ENCODE data around the gene DNLZ.

DNLZ gene

DNA sequence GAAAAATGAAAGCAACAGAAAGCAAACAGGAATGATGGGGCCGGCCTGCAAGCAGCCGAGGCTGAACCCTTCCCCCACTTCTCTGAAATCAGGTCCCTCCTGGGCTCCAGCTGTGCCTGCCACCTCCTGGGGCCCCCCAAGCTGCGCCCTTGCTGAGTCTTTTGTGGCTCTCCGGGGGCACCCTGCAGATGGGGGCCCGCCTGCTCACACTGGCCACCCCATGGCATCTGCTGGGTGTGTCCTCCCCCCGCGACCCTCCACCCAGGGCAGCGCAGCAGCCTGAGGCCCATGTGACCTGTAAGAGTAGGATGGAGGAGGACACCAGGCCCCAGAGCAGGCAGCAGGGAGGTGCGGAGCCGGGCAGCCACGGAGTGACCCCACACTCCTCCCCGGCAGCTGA, 30.5 kb downstream of the DNLZ start:
- Histone ChIP-seq H3K27me3 (ENCODE audit: control insufficient read depth, insufficient read depth, low read length) (no peaks in the 10 kb centered on the region), H3K9ac (ENCODE audit: low read length) (no peak overlapping the region), H3K27ac (ENCODE audit: low read depth, low read length) (no peak overlapping the region), H3K4me3 (ENCODE audit: low read length) (no peak overlapping the region), H3K36me3 (ENCODE audit: control insufficient read depth, insufficient read depth, low read length) (no peaks in the 10 kb centered on the region), H3K4me1 (ENCODE audit: control insufficient read depth, insufficient read depth, low read length) (peaks cover 13% of the 10 kb centered on the region)

DNA sequence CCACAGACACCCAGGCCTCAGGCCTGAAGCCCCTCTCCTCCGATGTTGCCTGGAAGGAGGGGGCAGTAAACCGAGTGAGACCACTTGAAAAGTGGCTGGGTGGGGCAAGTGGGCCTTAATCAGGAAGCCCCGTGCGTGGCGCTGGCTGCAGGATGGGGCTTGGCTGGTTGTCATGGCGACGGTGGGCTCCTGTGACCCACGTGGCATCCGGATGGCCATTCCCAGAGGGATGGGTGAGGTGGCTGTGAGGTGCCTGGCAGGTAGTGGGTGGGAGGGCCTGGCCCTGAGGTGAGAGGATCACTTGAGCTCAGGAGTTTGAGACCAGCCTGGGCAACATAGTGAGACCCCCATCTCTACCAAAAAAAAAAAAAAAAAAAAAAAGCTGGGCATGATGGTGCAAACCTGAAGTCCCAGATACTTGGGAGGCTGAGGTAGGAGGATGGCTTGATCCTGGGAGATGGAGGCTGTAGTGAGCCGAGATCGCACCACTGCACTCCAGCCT, 31.0 kb downstream of the DNLZ start:
- Histone ChIP-seq H3K36me3 (ENCODE audit: control insufficient read depth, insufficient read depth, low read length) (no peaks in the 10 kb centered on the region), H3K4me1 (ENCODE audit: control insufficient read depth, insufficient read depth, low read length) (peaks cover 14% of the 10 kb centered on the region), H3K9ac (ENCODE audit: low read length) (no peak overlapping the region), H3K27ac (ENCODE audit: low read depth, low read length) (no peak overlapping the region), H3K4me3 (ENCODE audit: low read length) (no peak overlapping the region), H3K27me3 (ENCODE audit: control insufficient read depth, insufficient read depth, low read length) (no peaks in the 10 kb centered on the region)

DNA sequence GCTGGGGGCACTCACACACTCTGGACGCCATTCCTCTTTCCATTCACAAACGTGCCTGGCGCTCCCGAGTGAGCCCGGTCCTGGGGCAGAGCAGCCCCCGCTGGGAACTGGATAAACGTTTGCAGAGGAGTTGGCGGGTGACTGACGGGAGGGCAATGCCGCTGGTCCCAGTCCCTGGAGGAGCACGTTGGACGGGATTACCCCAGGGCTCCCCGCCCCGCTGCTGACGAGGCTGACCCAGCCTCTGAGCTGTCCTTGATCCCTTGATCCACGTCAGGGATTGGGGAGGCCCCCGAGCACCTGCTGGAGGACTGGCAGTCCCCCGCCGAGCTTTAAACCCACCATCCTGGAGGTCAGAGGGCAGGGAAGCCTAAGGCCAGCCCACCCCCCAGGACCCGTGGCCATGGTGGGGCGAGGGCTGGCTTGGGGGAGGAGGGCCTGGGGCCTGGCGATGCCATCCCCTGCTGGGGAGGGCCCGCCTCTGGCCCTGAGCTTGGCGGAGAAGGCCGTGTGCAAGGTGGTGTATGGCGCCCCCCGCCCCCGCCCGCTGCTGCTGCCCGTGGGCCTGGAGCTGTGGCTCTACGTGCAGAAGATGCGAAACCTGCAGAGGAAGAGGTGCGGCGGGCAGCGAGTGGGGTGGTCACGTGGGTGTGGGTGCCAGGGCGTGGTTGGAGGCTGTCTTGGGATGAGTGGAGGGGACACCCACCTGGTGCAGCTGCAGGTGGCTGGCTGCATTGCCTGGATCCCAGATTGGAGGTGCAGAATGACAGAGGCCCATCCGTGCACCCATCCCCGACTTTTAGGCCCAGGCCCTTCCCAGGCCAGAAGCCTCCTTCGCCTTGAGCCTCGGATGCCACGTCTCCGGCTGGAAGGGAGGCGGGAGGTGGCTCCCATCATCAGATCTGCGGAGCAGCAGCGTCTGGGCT, 31.7 kb downstream of the DNLZ start:
- Histone ChIP-seq H3K4me3 (ENCODE audit: low read length) (no peak overlapping the region), H3K27me3 (ENCODE audit: control insufficient read depth, insufficient read depth, low read length) (no peaks in the 10 kb centered on the region), H3K36me3 (ENCODE audit: control insufficient read depth, insufficient read depth, low read length) (no peaks in the 10 kb centered on the region), H3K4me1 (ENCODE audit: control insufficient read depth, insufficient read depth, low read length) (peaks cover 14% of the 10 kb centered on the region), H3K27ac (ENCODE audit: low read depth, low read length) (no peak overlapping the region), H3K9ac (ENCODE audit: low read length) (no peak overlapping the region)

DNA sequence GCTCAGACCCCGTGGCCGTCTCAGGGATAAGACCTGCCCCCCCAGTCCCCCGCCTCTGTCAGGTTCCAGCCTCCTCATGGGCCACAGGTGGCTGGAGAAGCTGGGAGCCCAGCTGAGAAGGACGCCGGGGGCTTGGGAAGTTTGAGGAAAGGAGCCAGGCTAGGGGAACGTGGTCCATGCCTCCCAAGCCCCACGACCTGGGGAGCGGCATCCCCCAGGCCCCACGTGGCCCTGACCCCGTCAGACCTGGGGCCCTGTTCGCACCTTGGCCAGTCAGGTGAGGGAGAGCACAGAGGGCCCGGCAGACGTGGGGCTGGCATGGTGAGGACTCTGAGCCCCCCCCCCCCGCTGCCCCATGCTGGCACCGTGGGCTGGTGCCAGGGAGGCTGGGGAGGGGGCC, 32.5 kb downstream of the DNLZ start:
- no peak overlapping the region for H3K9ac ChIP-seq (ENCODE audit: low read length)
- H3K36me3 ChIP-seq (ENCODE audit: control insufficient read depth, insufficient read depth, low read length), result no peaks in the 10 kb centered on the region
- H3K27ac ChIP-seq (ENCODE audit: low read depth, low read length), result no peak overlapping the region
- H3K4me1 ChIP-seq (ENCODE audit: control insufficient read depth, insufficient read depth, low read length), result peaks cover 14% of the 10 kb centered on the region
- H3K27me3 ChIP-seq (ENCODE audit: control insufficient read depth, insufficient read depth, low read length), result peaks cover 2% of the 10 kb centered on the region
- no peak overlapping the region for H3K4me3 ChIP-seq (ENCODE audit: low read length)

DNA sequence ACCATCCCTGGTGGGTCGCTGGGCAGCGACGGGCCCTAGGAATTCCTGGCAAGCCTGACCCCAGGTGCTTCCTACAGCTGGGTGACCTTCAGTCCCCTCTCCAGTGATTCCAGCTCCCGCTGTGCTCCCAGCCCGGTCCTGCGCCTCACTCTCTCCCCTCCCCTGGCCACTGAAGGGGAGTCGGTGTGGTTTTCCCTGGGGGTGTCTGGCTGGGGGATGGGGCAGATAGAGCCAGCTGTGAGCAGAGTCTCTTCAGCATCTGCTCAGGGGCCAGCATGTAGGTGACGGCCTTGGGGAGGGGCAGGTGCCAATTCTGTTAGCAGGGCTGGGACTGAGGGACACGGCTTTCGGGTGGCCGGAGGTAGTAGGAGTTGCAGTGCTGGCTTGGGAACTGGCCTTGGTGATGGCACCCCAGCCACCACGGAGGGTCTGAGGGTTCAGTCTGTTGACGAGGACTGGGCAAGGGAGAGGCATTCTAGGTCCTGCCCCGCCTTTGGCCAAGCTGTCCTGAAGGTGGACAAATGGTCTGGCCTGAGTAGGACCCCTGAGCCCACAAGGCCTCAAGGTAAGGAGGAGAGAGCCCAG, 33.0 kb downstream of the DNLZ start:
- Histone ChIP-seq H3K9ac (ENCODE audit: low read length) (no peak overlapping the region), H3K4me1 (ENCODE audit: control insufficient read depth, insufficient read depth, low read length) (peaks cover 14% of the 10 kb centered on the region), H3K27ac (ENCODE audit: low read depth, low read length) (no peak overlapping the region), H3K36me3 (ENCODE audit: control insufficient read depth, insufficient read depth, low read length) (no peaks in the 10 kb centered on the region), H3K27me3 (ENCODE audit: control insufficient read depth, insufficient read depth, low read length) (peaks cover 2% of the 10 kb centered on the region), H3K4me3 (ENCODE audit: low read length) (no peak overlapping the region)

DNA sequence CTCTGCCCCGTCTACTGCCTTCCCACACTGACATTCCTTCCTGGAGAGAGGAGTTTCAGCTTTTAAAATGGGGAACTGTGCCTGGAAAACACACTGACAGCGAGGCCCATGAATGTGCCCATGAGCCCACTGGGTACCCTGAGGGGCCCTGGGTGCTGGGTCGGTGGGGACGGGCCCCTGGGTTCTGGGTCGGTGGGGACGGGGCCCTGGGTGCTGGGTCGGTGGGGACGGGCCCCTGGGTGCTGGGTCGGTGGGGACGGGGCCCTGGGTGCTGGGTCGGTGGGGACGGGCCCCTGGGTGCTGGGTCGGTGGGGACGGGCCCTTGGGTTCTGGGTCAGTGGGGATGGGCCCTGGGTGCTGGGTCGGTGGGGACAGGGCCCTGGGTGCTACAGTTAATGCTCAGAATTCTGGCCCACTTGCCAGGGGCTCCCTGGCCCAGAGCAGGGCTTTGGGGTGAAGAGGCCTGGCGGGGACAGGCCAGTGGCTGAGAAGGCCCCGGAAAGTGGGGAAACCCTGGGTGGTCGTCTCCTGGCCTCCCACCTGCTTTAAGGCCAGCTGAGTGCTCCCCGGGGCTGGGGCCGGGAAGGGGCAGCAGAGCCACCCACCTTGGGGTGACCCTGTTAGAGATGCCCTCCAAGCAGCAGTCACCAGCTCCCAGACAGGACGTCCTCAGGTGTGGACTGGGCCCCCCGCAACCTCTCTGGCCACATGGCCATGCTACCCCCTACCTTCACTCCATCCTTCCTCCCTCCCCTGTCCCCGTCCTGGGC, 33.7 kb downstream of the DNLZ start:
- H3K27ac ChIP-seq (ENCODE audit: low read depth, low read length), result no peak overlapping the region
- no peaks in the 10 kb centered on the region for H3K36me3 ChIP-seq (ENCODE audit: control insufficient read depth, insufficient read depth, low read length)
- H3K4me1 ChIP-seq (ENCODE audit: control insufficient read depth, insufficient read depth, low read length), result peaks cover 14% of the 10 kb centered on the region
- no peak overlapping the region for H3K4me3 ChIP-seq (ENCODE audit: low read length)
- no peak overlapping the region for H3K9ac ChIP-seq (ENCODE audit: low read length)
- peaks cover 2% of the 10 kb centered on the region for H3K27me3 ChIP-seq (ENCODE audit: control insufficient read depth, insufficient read depth, low read length)

DNA sequence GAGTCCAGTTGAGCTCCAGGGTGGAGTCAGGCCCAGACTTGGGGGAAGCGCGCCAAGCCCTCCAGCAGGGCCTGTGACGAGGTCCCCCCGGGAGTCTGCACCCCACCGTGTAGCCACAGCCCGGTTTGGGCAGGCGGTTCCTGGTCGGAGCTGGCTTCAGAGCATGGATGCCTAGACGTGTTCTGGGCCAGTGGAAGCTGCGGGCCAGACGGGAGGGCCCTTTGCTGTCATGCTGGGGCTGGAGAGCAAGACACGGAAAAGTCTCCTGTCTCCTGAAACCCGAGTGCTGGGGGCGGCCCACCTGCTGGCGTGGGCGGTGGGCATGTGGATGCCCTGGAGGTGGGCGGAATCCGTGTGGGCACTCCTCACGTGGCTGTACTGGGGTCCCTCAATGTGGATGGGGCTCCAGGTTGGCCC, 34.3 kb downstream of the DNLZ start:
- Histone ChIP-seq H3K36me3 (ENCODE audit: control insufficient read depth, insufficient read depth, low read length) (no peaks in the 10 kb centered on the region), H3K27me3 (ENCODE audit: control insufficient read depth, insufficient read depth, low read length) (peaks cover 2% of the 10 kb centered on the region), H3K27ac (ENCODE audit: low read depth, low read length) (no peak overlapping the region)

DNA sequence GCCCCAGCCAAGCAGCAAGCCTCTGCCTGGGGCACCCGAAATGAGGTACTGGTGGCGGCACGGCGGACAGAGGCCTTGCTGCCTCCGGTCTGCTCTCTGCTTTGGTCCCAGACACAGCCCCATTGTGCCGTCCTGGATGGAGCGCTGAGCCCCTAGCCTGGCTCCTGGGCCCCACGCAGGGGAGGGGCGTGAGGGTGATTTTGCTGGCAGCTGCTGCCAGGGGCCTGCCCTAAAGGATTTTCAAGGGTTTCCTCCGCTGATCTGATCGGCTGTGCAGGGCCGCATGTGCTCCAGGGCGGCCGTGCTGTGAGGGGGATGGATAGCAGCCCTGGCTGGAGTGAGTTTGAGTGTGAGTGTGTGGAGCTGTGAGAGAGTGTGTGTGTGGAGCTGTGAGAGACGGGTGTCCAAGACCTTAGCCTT, 34.9 kb downstream of the DNLZ start:
- peaks cover 14% of the 10 kb centered on the region for H3K4me1 ChIP-seq (ENCODE audit: control insufficient read depth, insufficient read depth, low read length)
- H3K36me3 ChIP-seq (ENCODE audit: control insufficient read depth, insufficient read depth, low read length), result no peaks in the 10 kb centered on the region
- peak overlapping the region; percentile 48 for H3K27ac ChIP-seq (ENCODE audit: low read depth, low read length)
- peak overlapping the region; percentile 71 for H3K4me3 ChIP-seq (ENCODE audit: low read length)
- H3K27me3 ChIP-seq (ENCODE audit: control insufficient read depth, insufficient read depth, low read length), result peaks cover 2% of the 10 kb centered on the region
- peak overlapping the region; percentile 0 for H3K9ac ChIP-seq (ENCODE audit: low read length)

More for the DNA sequence above, 34.3 kb downstream of the DNLZ start:
- peaks cover 14% of the 10 kb centered on the region for H3K4me1 ChIP-seq (ENCODE audit: control insufficient read depth, insufficient read depth, low read length)
- peak overlapping the region; percentile 7 for H3K4me3 ChIP-seq (ENCODE audit: low read length)
- H3K9ac ChIP-seq (ENCODE audit: low read length), result no peak overlapping the region

DNA sequence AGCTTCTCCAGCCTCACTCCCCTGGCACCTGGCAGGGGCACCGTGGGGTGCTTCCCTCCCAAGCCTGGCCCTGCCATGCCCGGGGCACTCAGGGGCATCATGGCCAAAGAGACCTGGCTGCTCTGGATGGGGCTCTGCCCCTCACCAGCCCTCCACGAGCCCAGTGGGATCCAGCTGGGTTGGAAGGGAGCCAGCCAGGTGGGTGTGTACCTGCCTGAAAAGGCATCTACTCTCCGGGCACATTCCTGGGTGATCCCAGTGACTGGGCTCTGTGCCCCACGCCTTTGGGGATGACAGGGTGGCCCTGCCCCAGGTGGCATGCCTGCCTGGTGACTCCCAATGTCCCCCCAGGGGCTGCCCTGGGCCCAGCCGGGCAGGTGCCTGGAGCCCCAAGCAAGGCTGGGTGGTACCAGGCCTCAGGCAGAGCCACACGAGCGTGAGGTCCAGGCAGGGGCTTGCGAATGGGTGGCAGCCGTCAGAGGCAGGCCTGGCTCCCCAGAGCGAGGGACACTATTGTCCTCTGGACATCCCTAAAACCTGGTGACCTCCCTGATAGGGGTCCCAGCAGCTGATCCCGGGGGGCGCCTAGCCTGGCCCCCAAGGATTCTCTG, 35.4 kb downstream of the DNLZ start:
- no peaks in the 10 kb centered on the region for H3K36me3 ChIP-seq (ENCODE audit: control insufficient read depth, insufficient read depth, low read length)
- H3K27me3 ChIP-seq (ENCODE audit: control insufficient read depth, insufficient read depth, low read length), result peaks cover 2% of the 10 kb centered on the region
- H3K4me1 ChIP-seq (ENCODE audit: control insufficient read depth, insufficient read depth, low read length), result peaks cover 14% of the 10 kb centered on the region
- no peak overlapping the region for H3K9ac ChIP-seq (ENCODE audit: low read length)
- H3K4me3 ChIP-seq (ENCODE audit: low read length), result peak overlapping the region; percentile 71
- peak overlapping the region; percentile 48 for H3K27ac ChIP-seq (ENCODE audit: low read depth, low read length)

DNA sequence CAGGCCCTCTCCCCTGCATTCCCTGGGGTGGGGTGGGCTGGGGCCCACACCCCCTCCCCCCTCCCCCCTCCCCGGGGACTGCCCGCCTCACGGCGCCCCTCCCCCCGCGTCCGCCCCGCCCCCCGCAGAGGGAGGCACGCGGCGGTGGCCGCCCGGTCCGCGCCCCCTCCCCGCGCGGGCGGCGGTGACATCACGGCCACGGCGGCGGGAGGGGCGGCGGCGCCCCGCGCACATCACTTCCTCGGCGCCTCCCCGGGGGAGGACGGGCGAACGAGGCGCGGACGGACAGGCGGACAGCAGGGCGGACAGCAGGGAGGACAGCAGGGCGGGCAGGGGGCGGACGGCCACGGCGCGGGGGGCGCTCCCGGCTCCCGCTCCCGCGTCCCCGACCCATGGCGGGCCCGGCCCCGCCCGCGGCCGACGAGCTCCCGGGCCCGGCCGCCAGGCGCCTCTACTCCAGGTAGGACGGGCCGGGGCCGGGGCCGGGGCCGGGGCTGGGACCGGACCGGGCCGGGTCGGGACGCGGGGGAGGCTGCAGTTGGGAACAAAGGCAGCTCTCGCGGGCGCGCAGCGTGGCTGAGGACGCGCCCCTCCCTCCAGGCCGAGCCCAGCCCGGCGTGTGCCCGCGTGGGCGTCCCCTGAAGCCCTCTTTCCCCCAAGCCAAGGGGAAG, 36.1 kb downstream of the DNLZ start, which contains the start of gene GPSM1:
GPSM1 (plus strand) TSS at position 236 of the 671 bp plus-strand sequence; CDS start at position 393, 157 bp downstream.
- Histone ChIP-seq H3K36me3 (ENCODE audit: control insufficient read depth, insufficient read depth, low read length) (no peaks in the 10 kb centered on the region), H3K4me1 (ENCODE audit: control insufficient read depth, insufficient read depth, low read length) (peaks cover 14% of the 10 kb centered on the region), H3K9ac (ENCODE audit: low read length) (no peak within 1 kb of the TSS), H3K4me3 (ENCODE audit: low read length) (peak within 1 kb of the TSS; percentile 71), H3K27me3 (ENCODE audit: control insufficient read depth, insufficient read depth, low read length) (peaks cover 2% of the 10 kb centered on the region), H3K27ac (ENCODE audit: low read depth, low read length) (peak within 1 kb of the TSS; percentile 48)

DNA sequence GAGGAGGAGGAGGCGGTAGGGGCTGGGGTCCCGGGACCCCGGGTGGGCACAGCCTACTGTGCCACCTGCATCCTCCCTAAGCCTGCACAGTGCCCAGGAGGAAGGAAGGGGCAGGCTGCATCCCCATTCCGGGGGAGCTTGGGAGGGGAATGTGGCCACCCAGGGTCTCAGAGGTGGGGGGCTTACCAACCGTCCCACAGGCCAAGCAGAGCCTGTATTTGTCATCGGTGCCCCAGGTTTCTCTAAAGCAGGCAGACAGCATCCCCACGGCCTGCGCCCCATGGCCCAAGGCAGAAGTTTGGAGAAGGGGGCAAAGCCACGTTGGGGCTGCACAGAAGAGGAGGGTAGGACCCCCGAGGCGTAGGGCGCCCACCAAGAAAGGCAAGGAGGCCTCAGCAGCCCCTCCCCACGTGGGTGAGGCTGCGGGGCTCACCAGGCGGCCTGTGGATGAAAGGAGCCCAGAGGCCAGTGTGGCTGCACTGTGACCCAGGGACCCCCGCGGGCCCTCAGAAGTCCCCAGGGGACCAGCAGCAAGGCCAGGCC, 36.7 kb downstream of the DNLZ start:
- H3K4me3 ChIP-seq (ENCODE audit: low read length), result peak overlapping the region; percentile 33
- peaks cover 14% of the 10 kb centered on the region for H3K4me1 ChIP-seq (ENCODE audit: control insufficient read depth, insufficient read depth, low read length)
- no peaks in the 10 kb centered on the region for H3K36me3 ChIP-seq (ENCODE audit: control insufficient read depth, insufficient read depth, low read length)
- H3K27ac ChIP-seq (ENCODE audit: low read depth, low read length), result peak overlapping the region; percentile 11
- H3K27me3 ChIP-seq (ENCODE audit: control insufficient read depth, insufficient read depth, low read length), result peaks cover 2% of the 10 kb centered on the region
- H3K9ac ChIP-seq (ENCODE audit: low read length), result no peak overlapping the region
